HG02678 (cell line): ENCODE results near the gene GLIPR2.
"Not testable (repeated sequence)": the region's sequence is repeated elsewhere in the genome, so short reads cannot be mapped to it uniquely, and the experiment has no call there.

Source experiments
- ATAC-seq: cut with Tn5 transposase; IDR thresholded peaks from one replicate; pipeline ENCODE4 v1.9.1; 2021; ENCODE audit warnings: mild to moderate bottlenecking, moderate library complexity; ENCODE audit not compliant: unreplicated experiment

GLIPR2 gene

GRCh38 chr9:36121971-36122370 lies 14.6 kb upstream of the GLIPR2 start:
- ATAC-seq, result no peak

DNA sequence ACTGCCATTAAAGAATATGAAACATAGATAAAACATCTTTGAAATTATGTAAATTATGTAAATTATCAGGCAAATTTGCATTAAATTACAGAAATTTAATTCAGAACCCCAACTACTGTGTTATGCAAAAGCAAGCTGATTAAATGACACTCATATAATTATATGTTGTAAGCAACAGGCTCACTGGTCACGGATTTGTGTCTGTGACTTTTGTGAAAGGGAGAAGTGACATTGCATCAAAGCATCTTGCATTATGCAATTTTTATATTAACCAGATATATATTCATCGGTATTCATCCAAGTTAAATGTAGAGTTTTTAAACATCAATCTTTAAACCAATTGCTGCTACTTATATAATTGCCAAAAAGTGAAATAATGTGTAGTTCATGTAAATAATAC lies 13.0 kb upstream of the GLIPR2 start:
- no peak for ATAC-seq

DNA sequence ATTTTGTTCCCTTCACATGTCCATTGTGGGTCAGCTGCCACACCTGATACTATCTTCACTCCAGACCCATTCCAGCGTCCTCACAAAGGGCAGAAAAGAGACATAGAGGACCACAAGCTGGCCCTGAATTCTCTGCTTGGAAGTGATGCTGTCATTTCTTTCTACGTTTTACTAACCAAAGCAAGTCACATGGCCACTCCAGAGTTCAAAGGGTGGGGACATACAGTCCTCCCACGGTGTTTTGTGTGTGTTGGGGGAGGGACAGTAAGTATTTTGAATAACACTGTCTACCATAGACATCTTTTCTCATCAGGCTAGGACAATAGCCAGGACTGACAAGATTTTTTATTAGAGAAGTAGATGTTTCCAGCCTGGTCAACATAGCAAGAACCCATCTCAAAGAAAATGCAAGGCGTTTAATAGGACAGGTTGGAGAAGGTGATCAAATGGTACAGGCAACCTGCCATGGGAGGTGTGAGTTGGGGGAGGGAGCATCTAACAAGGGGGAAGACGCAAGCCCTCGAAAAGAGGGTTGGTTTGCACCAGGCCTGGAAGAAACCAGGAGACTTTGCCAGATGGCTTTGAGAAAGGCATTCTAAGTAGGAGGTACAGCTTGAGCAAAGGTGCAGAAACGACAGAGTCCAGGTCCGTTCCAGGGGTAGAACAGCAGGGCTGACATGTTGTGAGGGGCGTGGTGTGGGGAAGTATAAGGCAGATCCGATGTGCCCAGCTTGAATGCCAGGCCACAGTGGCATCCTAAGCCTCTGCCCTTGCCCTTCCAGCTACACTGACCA lies 11.3 kb upstream of the GLIPR2 start:
- ATAC-seq, result no peak

DNA sequence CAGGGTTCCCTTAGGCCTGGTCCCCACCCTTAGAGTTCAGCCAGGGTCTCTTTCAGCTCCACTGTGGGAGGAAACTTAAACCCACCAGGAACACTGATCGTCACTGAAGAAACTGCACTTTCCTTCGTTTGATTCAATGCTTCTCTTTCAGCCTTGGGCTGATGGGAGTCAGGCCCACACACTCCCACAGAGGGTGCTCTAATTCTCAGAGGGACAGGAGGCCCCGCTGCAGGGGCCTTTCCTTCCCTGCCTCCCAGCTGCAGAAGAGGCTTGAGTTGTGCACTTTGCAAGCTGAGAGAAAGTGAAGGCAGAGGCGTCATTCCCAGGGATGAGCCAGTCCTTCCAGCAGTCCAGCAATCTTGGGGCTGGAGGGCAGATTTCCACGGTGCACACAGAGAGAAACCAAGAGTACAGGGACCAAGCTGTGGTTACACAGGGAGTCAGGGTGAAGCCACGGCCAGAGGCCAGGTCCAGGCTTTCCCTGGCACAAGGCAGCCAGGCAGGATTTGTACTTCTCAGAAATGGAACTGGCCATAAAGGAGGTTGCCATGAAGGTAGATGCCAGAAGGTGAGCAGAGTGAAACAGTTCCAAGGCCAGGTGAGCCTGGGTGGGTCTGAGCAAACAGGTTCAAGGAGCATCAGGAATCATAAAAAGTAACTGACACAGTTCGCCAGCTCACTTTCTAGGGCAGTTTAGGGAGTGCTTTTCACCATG lies 10.4 kb upstream of the GLIPR2 start:
- no peak for ATAC-seq

GRCh38 chr9:36127652-36128244 lies 8.8 kb upstream of the GLIPR2 start:
- no peak for ATAC-seq

DNA sequence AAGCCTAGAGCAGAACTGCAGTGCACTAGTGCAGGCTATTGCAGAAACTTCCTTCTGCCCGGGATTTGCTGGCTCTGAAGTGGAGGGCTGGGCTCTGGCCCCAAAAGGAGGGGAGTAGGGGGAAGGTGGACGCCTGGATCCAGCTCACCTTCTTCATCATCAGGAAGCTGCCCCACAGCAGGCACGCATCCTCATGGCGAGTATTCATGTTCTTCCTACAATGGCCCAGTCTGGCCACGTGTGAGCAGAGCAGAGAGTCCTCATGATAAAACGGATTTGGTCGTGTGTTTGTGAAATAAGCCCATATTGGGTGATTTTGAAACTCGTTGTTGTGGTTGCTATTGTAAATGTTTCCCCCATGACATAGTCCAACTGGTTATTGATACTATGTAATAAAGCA lies 8.2 kb upstream of the GLIPR2 start:
- ATAC-seq, result no peak

- no peak for ATAC-seq
These were observed 7.4 kb upstream of the GLIPR2 start for GRCh38 chr9:36129139-36129538.

DNA sequence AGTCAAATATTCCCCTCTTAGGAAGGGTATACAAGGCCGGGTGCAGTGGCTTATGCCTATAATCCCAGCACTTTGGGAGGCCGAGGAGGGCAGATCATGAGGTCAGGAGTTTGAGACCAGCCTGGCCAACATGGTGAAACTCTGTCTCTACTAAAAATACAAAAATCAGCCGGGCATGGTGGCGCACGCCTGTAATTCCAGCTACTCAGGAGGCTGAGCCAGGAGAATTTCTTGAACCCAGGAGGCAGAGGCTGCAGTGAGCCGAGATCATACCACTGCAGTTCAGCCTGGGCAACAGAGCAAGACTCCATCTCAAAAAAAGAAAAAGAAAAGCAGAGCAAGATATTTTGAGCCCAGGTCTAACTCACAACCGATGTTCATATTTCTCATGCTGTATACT lies 4.9 kb upstream of the GLIPR2 start:
- ATAC-seq, result not testable (repeated sequence)

GRCh38 chr9:36132086-36132485 lies 4.4 kb upstream of the GLIPR2 start:
- ATAC-seq, result no peak

DNA sequence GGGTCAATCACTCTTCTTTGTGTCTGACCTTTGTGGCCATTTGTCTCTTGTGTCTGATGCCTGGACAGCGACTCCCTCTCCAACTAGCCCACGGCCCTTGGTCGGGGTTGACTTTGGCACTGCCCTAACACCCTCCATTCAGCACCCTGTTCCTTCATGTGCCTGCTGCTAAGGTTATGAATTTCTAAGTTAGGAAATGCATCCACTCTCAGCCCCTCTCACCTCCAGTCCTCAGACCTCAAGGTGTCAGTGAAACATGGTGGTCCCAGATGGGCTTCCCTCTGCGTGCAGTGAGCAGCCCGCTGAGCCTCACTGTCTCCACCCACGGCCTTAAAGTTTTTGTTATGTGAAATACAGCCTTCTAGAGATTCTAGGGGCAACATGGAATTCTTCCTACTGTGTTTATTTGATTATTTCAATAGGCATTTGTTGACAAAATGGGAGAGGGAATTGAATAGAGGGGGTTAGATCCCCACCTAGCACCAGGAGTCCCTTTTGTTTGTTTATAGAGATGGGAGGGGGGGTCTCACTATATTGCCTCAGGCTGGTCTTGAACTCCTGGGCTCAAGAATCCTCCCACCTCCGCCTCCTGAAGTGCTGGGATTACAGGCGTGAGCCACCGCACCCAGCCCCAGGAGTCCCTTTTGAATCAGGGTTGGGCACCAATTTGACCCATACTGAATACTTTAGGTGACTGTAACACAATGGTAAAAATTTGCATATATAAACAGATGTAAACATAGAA lies 1.6 kb upstream of the GLIPR2 start:
- ATAC-seq, result no peak

DNA sequence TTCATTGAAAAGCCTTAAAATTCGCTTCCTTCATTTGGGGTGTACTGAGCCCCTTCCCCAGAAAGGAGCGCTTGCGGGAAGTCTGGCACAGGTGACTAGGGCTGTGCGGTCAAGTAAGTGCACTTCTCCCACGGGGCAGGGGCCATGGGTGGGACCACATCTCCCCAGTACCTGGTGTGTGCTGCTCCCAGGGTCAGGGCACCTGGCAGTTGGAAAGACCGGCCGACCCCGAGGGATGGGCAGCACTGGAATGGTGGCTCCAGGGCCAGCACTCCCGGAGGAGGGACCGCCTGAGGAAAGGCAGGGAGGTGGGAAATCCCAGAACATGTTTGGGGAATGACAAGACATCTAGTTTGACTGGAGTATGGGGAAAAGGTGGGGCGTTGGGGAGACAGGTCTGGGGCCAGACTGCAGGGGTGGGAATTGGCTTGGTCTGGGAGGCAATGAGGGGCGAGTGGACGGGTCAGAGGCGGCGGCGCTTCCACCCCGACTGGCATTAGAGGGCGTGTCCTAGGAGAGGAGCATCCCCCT lies 727 bp upstream of the GLIPR2 start:
- no peak for ATAC-seq

GRCh38 chr9:36136894-36137391 lies 410 bp downstream of the GLIPR2 start:
- peak; percentile 31 for ATAC-seq

- ATAC-seq, result no peak
These were observed 965 bp downstream of the GLIPR2 start for GRCh38 chr9:36137392-36138004.

- no peak for ATAC-seq
These were observed 2.0 kb downstream of the GLIPR2 start for GRCh38 chr9:36138496-36138895.

DNA sequence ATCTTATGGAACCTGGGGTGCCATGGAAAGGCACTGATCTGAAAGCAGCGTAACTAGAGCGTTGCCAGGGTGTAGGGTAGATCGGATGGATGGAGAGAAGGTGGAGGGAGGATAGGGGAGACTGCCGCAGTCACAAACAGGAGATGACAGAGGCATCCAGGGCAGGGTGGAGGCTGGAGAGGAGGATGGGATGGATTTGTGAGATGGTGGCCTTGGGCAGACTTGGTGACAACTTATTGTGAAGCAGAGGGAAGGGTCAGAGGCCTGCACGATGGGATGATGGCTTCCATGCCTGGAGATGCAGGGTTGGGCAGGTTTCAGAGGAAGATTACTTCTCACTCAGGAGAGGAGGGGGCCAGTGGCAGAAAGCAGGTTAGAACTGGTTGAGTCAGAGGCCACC lies 2.4 kb downstream of the GLIPR2 start:
- ATAC-seq, result no peak

DNA sequence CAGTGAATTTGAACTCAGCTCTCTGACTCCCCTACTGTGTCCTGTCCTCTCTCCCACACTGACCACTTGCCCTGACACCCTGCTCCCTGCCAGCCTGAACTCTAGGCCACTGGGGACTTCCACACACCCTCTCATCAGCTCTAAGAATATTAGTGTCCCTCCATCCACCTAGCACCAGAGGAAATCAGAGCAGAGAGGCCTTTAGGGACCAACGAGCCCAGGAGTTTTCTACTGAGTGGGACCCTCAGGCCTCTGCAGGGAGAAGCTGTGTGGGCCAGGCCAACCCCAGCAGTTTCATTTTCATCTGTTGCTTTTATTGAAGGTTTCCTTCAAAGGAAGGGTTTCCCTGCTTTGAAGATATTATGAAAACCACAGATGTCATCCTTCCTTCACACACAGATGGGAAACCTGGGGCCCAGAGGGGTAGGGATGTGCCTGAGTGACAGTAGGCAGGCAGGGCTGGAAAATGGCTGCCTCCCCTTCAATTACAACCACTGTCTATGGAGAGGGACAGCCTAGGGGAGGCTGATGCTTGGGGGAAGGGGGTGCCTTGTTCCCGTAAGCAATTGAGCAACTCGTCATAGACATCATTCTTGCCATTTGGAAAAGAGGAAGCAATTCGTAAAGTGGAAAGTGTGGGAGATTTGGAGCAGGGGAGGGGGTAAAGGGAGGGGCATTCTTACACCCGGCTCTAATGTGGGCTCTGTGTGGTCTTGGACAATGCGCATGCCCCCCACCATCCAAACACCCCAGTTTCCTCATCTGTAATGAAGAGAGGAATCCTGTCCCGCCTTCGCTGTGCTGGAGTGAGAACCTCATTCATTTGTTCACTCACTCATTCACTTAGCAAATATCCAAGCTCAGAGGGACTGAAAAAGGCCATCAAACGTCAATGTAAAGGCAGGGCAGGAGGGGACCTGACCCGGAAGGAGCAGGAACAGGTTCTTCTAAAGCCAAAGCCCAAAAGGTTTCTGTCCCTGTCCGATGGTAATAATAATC lies 3.9 kb downstream of the GLIPR2 start:
- no peak for ATAC-seq

GRCh38 chr9:36141288-36141687 lies 4.8 kb downstream of the GLIPR2 start:
- no peak for ATAC-seq

GRCh38 chr9:36141761-36142160 lies 5.2 kb downstream of the GLIPR2 start:
- ATAC-seq, result no peak

DNA sequence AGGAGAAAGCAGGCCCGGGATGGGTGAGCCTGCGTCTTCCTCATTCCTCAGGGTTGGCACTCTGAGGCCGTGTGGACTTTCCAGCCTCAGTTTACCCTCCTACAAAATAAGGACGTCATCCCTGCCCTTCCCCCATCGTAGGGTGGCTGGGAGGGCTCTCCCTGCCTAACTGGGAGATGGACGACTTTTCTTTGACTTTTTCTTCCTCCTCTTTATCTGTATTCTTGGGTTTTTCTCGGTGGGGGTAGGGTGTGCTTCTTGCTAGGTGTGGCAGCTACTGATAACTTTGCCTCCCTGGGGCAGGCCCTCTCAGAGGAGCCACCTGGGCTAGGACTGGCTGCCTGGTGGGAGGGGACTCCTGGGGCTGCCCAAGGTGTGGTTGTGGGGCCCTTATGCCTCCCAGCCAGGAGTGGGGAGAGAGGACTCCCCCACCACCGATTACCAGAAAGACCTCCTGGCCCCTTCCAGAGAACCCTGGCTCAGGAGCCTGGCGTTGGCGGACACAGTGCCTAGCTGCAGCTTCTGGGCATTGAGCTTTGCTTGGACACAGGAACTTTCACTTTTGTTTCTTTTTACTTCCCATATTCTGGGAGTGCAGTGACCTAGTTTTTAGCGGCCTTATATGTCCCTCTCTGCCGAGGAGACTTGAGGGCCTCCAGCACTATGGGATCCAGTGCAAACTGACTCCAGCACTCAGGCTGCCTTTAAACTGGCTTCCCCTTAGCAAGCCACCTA lies 6.1 kb downstream of the GLIPR2 start:
- ATAC-seq, result no peak
